NCI-H2227 (cell line): ENCODE results near the gene ABLIM2.
"Not testable (repeated sequence)": the region's sequence is repeated elsewhere in the genome, so short reads cannot be mapped to it uniquely, and the experiment has no call there.

ENCODE experiments used
- DNase-seq: peaks from one replicate; lab custom pipeline; 2025; ENCODE audit not compliant: unreplicated experiment; lab: John Stamatoyannopoulos, UW

The ABLIM2 gene

GRCh38 chr4:7947927-7948326 lies 210.7 kb downstream of the ABLIM2 start:
- DNase-seq: no peak

GRCh38 chr4:7945709-7946380 lies 212.8 kb downstream of the ABLIM2 start:
- DNase-seq: no peak

- DNase-seq: no peak
Observed at GRCh38 chr4:7944599-7945220, 213.9 kb downstream of the ABLIM2 start.

GRCh38 chr4:7943688-7944087 lies 214.9 kb downstream of the ABLIM2 start:
- not testable (repeated sequence) for DNase-seq

- DNase-seq: no peak
Observed at GRCh38 chr4:7943211-7943610, 215.4 kb downstream of the ABLIM2 start.

- no peak for DNase-seq
Observed at GRCh38 chr4:7941965-7942496, 216.6 kb downstream of the ABLIM2 start.

GRCh38 chr4:7941111-7941964 lies 217.3 kb downstream of the ABLIM2 start:
- DNase-seq: no peak

- DNase-seq: peak; percentile 90
Observed at GRCh38 chr4:7939377-7940108, 219.1 kb downstream of the ABLIM2 start, which contains the start of gene AFAP1. TSS of gene AFAP1 (minus strand) at chr4:7939861. CDS start at chr4:7872078, 67,783 bp downstream.

GRCh38 chr4:7938609-7939376 lies 219.8 kb downstream of the ABLIM2 start:
- peak; percentile 17 for DNase-seq

GRCh38 chr4:7938266-7938608 lies 220.4 kb downstream of the ABLIM2 start:
- DNase-seq: no peak

- DNase-seq: no peak
Observed at GRCh38 chr4:7937006-7937405, 221.6 kb downstream of the ABLIM2 start.

- DNase-seq: no peak
Observed at GRCh38 chr4:7933651-7934510, 224.7 kb downstream of the ABLIM2 start.

GRCh38 chr4:7932287-7932686 lies 226.3 kb downstream of the ABLIM2 start:
- no peak for DNase-seq

- no peak for DNase-seq
Observed at GRCh38 chr4:7929118-7929951, 229.3 kb downstream of the ABLIM2 start.

- no peak for DNase-seq
Observed at GRCh38 chr4:7928711-7929110, 229.9 kb downstream of the ABLIM2 start.

GRCh38 chr4:7926822-7927221 lies 231.8 kb downstream of the ABLIM2 start:
- DNase-seq: no peak

GRCh38 chr4:7924570-7924969 lies 234.0 kb downstream of the ABLIM2 start:
- no peak for DNase-seq

GRCh38 chr4:7924163-7924562 lies 234.4 kb downstream of the ABLIM2 start:
- no peak for DNase-seq
